GM19468 (cell line): ENCODE results near the gene GRAMD1C.

Experiments
- ATAC-seq: cut with Tn5 transposase; IDR thresholded peaks from one replicate; pipeline ENCODE4 v1.9.1; 2021; ENCODE audit warnings: mild to moderate bottlenecking, moderate library complexity, moderate number of reproducible peaks; ENCODE audit not compliant: unreplicated experiment; ENCODE audit errors: extremely low read depth

The GRAMD1C gene

GRCh38 chr3:113947372-113948014 lies 108.9 kb downstream of the GRAMD1C start, which contains the start of gene ZDHHC23:
Gene ZDHHC23, plus strand, starts transcription at chr3:113948013. Its CDS starts 790 bp downstream, at chr3:113948803.
- peak; percentile 89 for ATAC-seq

GRCh38 chr3:113948015-113948917 lies 109.7 kb downstream of the GRAMD1C start:
- peak; percentile 21 for ATAC-seq

- no peak for ATAC-seq
These were observed 114.3 kb downstream of the GRAMD1C start for GRCh38 chr3:113952921-113953320.

GRCh38 chr3:113953677-113954076 lies 115.1 kb downstream of the GRAMD1C start:
- ATAC-seq, result no peak

GRCh38 chr3:113954091-113954685 lies 115.6 kb downstream of the GRAMD1C start:
- no peak for ATAC-seq

GRCh38 chr3:113963879-113964278 lies 125.3 kb downstream of the GRAMD1C start:
- no peak for ATAC-seq

GRCh38 chr3:113966172-113966571 lies 127.6 kb downstream of the GRAMD1C start:
- ATAC-seq, result no peak

- ATAC-seq, result no peak
These were observed 130.4 kb downstream of the GRAMD1C start for GRCh38 chr3:113968986-113969385.

- no peak for ATAC-seq
These were observed 139.2 kb downstream of the GRAMD1C start for GRCh38 chr3:113977822-113978221.

- ATAC-seq, result no peak
These were observed 141.3 kb downstream of the GRAMD1C start for GRCh38 chr3:113979916-113980315.

GRCh38 chr3:113981803-113982202 lies 143.2 kb downstream of the GRAMD1C start:
- no peak for ATAC-seq

GRCh38 chr3:113983544-113983943 lies 145.0 kb downstream of the GRAMD1C start:
- ATAC-seq, result no peak

- ATAC-seq, result no peak
These were observed 147.0 kb downstream of the GRAMD1C start for GRCh38 chr3:113985541-113985940.
